22Rv1 (cell line): ENCODE results near the gene OR2K2.

Experiments used
- ZFX ChIP-seq: fragments of 450-650 bp; IDR thresholded peaks from 2 replicates; pipeline ENCODE4 v1.6.1; 2017; ENCODE audit warnings: antibody characterized with exemption, borderline replicate concordance
- TF ChIP-seq, protein P1 (sequence below): fragments of 450-650 bp; IDR thresholded peaks from 2 replicates; pipeline ENCODE4 v1.5.1; 2017; ENCODE audit warnings: mild to moderate bottlenecking

DNA sequence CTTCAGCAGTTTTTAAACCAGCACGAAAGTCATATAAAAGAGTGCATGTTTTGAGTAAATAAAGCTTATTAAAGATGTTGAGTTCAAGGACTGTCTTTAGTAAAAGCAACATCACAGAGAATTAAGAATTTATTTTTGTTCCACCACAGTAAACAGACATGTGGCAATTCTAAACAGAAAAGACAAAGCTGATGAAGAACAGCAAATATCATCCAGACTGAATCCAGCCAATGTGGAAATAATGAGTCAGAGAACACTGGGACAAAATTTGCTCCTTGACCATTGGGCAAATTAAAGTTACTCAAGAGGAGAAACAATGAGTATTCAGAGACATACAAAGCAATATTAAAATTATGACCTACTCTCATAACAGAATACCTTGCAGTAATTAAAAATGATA lies 28.8 kb downstream of the OR2K2 start:
- TF ChIP-seq, protein P1, sequence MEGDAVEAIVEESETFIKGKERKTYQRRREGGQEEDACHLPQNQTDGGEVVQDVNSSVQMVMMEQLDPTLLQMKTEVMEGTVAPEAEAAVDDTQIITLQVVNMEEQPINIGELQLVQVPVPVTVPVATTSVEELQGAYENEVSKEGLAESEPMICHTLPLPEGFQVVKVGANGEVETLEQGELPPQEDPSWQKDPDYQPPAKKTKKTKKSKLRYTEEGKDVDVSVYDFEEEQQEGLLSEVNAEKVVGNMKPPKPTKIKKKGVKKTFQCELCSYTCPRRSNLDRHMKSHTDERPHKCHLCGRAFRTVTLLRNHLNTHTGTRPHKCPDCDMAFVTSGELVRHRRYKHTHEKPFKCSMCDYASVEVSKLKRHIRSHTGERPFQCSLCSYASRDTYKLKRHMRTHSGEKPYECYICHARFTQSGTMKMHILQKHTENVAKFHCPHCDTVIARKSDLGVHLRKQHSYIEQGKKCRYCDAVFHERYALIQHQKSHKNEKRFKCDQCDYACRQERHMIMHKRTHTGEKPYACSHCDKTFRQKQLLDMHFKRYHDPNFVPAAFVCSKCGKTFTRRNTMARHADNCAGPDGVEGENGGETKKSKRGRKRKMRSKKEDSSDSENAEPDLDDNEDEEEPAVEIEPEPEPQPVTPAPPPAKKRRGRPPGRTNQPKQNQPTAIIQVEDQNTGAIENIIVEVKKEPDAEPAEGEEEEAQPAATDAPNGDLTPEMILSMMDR = no peak
- TF ChIP-seq ZFX = no peak
